ENCODE data around the gene TMEM97.

DNA sequence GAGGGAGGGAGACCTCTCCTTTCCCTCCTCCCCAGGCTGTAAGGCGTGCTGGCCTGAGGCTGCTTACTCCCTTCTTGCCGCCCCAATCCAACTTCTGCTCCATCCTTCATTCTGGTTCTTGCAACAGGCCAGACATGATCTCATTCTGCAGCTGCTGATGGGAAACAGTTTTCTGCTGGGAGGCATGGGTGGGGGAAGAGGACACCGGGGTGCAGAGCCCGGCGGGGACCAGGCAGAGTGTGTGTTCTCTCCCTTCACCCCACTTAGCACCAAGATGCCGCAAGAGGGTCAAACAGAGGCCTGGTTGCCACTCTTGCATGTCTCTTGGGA is 53.9 kb downstream of the TMEM97 start:
- TF ChIP-seq, protein P1, sequence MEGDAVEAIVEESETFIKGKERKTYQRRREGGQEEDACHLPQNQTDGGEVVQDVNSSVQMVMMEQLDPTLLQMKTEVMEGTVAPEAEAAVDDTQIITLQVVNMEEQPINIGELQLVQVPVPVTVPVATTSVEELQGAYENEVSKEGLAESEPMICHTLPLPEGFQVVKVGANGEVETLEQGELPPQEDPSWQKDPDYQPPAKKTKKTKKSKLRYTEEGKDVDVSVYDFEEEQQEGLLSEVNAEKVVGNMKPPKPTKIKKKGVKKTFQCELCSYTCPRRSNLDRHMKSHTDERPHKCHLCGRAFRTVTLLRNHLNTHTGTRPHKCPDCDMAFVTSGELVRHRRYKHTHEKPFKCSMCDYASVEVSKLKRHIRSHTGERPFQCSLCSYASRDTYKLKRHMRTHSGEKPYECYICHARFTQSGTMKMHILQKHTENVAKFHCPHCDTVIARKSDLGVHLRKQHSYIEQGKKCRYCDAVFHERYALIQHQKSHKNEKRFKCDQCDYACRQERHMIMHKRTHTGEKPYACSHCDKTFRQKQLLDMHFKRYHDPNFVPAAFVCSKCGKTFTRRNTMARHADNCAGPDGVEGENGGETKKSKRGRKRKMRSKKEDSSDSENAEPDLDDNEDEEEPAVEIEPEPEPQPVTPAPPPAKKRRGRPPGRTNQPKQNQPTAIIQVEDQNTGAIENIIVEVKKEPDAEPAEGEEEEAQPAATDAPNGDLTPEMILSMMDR (conservative IDR thresholded peaks at IDR 0.05; ENCODE audit: low read depth in 2 of 2) = no peak
- TF ChIP-seq EZH2phosphoT487 (IDR thresholded peaks at IDR 0.05; ENCODE audit: unreplicated experiment) (no peak), POLR2AphosphoS5 (IDR thresholded peaks at IDR 0.05; ENCODE audit: low read depth) (no peak), ZNF462 (CRISPR knock-in tag; IDR thresholded peaks at IDR 0.05) (no peak)

Measured in GM23338 (cell line).